Esophagus squamous epithelium (tissue), 4 donors: ENCODE data around the gene NR5A2.

Source experiments
- POLR2A ChIP-seq, 4 donors: fragments of 450-650 bp; IDR thresholded peaks; one replicate each; pipeline ENCODE4 v1.6.1; 2017; ENCODE audit warnings: antibody characterized with exemption in 4 of 4, mild to moderate bottlenecking in 4 of 4, moderate library complexity in 3 of 4
- TF ChIP-seq, protein P1 (sequence below), 6 experiments: fragments of 450-650 bp in 4 of 6; fragments of 200-600 bp in 2 of 6; sonication (generic) in 2 of 6; IDR thresholded peaks; one replicate each; pipeline ENCODE4 v1.5.1; 2016 to 2019; ENCODE audit warnings: antibody characterized with exemption in 6 of 6, mild to moderate bottlenecking in 4 of 6, moderate library complexity in 4 of 6

DNA sequence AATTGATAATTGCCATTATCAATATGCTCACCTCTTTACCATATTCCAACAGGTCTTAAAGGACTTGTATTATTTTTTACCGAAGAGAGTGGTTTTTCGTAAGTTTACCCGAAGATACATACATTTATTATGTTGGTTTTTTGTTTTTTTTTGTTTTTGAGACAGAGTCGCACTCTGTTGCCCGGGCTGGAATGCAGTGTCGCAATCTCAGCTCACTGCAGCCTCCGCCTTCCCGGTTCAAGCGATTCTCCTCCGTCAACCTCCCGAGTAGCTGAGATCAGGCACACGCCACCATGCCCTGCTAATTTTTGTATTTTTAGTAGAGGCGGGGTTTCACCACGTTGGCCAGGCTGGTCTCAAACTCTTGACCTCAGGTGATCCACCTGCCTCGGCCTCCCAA, 30.8 kb downstream of the NR5A2 start:
- TF ChIP-seq, protein P1, sequence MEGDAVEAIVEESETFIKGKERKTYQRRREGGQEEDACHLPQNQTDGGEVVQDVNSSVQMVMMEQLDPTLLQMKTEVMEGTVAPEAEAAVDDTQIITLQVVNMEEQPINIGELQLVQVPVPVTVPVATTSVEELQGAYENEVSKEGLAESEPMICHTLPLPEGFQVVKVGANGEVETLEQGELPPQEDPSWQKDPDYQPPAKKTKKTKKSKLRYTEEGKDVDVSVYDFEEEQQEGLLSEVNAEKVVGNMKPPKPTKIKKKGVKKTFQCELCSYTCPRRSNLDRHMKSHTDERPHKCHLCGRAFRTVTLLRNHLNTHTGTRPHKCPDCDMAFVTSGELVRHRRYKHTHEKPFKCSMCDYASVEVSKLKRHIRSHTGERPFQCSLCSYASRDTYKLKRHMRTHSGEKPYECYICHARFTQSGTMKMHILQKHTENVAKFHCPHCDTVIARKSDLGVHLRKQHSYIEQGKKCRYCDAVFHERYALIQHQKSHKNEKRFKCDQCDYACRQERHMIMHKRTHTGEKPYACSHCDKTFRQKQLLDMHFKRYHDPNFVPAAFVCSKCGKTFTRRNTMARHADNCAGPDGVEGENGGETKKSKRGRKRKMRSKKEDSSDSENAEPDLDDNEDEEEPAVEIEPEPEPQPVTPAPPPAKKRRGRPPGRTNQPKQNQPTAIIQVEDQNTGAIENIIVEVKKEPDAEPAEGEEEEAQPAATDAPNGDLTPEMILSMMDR (IDR thresholded peaks at IDR 0.05): no peak
- no peak for TF ChIP-seq POLR2A (IDR thresholded peaks at IDR 0.05)
